ENCODE measurements around the gene GMDS. TPM values are rescaled to one million over a fixed set of nuclear protein-coding genes. Genes with fewer than 3 reads are reported as not detected.

GMDS gene
- total and polyA plus RNA-seq, 2 donors (not counting 1 experiment from before 2014, with no cell fraction given), result 12.7 to 34.5 TPM

- Histone ChIP-seq H3K79me2 (ENCODE audit: control insufficient read depth, insufficient read depth, low read length) (no peaks in the 10 kb centered on the region), H3K4me3 (replicated peaks in 1 of 4; ENCODE audit: control extremely low read depth in 1 of 4, insufficient read depth in 1 of 4, low read depth in 3 of 4, low read length in 4 of 4) (no peak overlapping the region), H2AFZ (ENCODE audit: low read length) (no peak overlapping the region), H4K20me1 (ENCODE audit: control insufficient read depth, extremely low read depth, insufficient read depth, low read length) (no peaks in the 10 kb centered on the region), H3K36me3 (ENCODE audit: control insufficient read depth, insufficient read depth, low read length) (no peaks in the 10 kb centered on the region), H3K4me1 (ENCODE audit: control insufficient read depth, extremely low read depth, insufficient read depth, low read length) (no peaks in the 10 kb centered on the region), H3K27ac (ENCODE audit: insufficient read depth, low read length) (no peak overlapping the region), H3K9ac (ENCODE audit: insufficient read depth, low read length) (no peak overlapping the region), H3K9me3 (ENCODE audit: control insufficient read depth, insufficient read depth, low read depth, low read length) (no peaks in the 10 kb centered on the region), H3K27me3 (ENCODE audit: control insufficient read depth, insufficient read depth, low read length) (no peaks in the 10 kb centered on the region), H3K4me2 (ENCODE audit: extremely low read depth, insufficient read depth, low read length) (no peak overlapping the region)
- no peak for DNase-seq (ENCODE audit: low read depth in 2 of 2)
- no peak for TF ChIP-seq EZH2 (IDR thresholded peaks at IDR 0.05; ENCODE audit: low read length, missing control alignments)
These were observed 532.3 kb downstream of the GMDS start for GRCh38 chr6:1713016-1713600.

- no peak overlapping the region for H3K4me3 ChIP-seq (replicated peaks in 1 of 4; ENCODE audit: control extremely low read depth in 1 of 4, insufficient read depth in 1 of 4, low read depth in 3 of 4, low read length in 4 of 4)
- H3K79me2 ChIP-seq (ENCODE audit: control insufficient read depth, insufficient read depth, low read length), result no peaks in the 10 kb centered on the region
- H3K4me2 ChIP-seq (ENCODE audit: extremely low read depth, insufficient read depth, low read length), result no peak overlapping the region
- no peaks in the 10 kb centered on the region for H3K4me1 ChIP-seq (ENCODE audit: control insufficient read depth, extremely low read depth, insufficient read depth, low read length)
- no peak overlapping the region for H2AFZ ChIP-seq (ENCODE audit: low read length)
- no peaks in the 10 kb centered on the region for H3K9me3 ChIP-seq (ENCODE audit: control insufficient read depth, insufficient read depth, low read depth, low read length)
- no peak for DNase-seq (ENCODE audit: low read depth in 2 of 2)
- no peaks in the 10 kb centered on the region for H3K36me3 ChIP-seq (ENCODE audit: control insufficient read depth, insufficient read depth, low read length)
- H3K9ac ChIP-seq (ENCODE audit: insufficient read depth, low read length), result no peak overlapping the region
- no peak overlapping the region for H3K27ac ChIP-seq (ENCODE audit: insufficient read depth, low read length)
- H3K27me3 ChIP-seq (ENCODE audit: control insufficient read depth, insufficient read depth, low read length), result no peaks in the 10 kb centered on the region
- TF ChIP-seq CTCF (conservative IDR thresholded peaks at IDR 0.05 in 1 of 2, IDR thresholded peaks at IDR 0.05 in 1 of 2; ENCODE audit: low read depth in 1 of 2, low read length in 2 of 2) (no peak), EZH2 (IDR thresholded peaks at IDR 0.05; ENCODE audit: low read length, missing control alignments) (no peak)
- H4K20me1 ChIP-seq (ENCODE audit: control insufficient read depth, extremely low read depth, insufficient read depth, low read length), result no peaks in the 10 kb centered on the region
These were observed 533.0 kb downstream of the GMDS start for GRCh38 chr6:1712451-1712850.

- Histone ChIP-seq H3K4me2 (ENCODE audit: extremely low read depth, insufficient read depth, low read length) (no peak overlapping the region), H3K36me3 (ENCODE audit: control insufficient read depth, insufficient read depth, low read length) (no peaks in the 10 kb centered on the region), H3K27ac (ENCODE audit: insufficient read depth, low read length) (no peak overlapping the region), H3K27me3 (ENCODE audit: control insufficient read depth, insufficient read depth, low read length) (no peaks in the 10 kb centered on the region), H2AFZ (ENCODE audit: low read length) (no peak overlapping the region), H3K9me3 (ENCODE audit: control insufficient read depth, insufficient read depth, low read depth, low read length) (no peaks in the 10 kb centered on the region), H3K79me2 (ENCODE audit: control insufficient read depth, insufficient read depth, low read length) (no peaks in the 10 kb centered on the region), H3K9ac (ENCODE audit: insufficient read depth, low read length) (no peak overlapping the region), H4K20me1 (ENCODE audit: control insufficient read depth, extremely low read depth, insufficient read depth, low read length) (no peaks in the 10 kb centered on the region), H3K4me3 (replicated peaks in 1 of 4; ENCODE audit: control extremely low read depth in 1 of 4, insufficient read depth in 1 of 4, low read depth in 3 of 4, low read length in 4 of 4) (no peak overlapping the region), H3K4me1 (ENCODE audit: control insufficient read depth, extremely low read depth, insufficient read depth, low read length) (no peaks in the 10 kb centered on the region)
- no peak for DNase-seq (ENCODE audit: low read depth in 2 of 2)
- TF ChIP-seq EZH2 (IDR thresholded peaks at IDR 0.05; ENCODE audit: low read length, missing control alignments) (no peak), CTCF (conservative IDR thresholded peaks at IDR 0.05 in 1 of 2, IDR thresholded peaks at IDR 0.05 in 1 of 2; ENCODE audit: low read depth in 1 of 2, low read length in 2 of 2) (no peak)
These were observed 534.3 kb downstream of the GMDS start for GRCh38 chr6:1711136-1711535.

Data from fibroblast of lung (primary cell).